ENCODE measurements around the gene GULP1. TPM values are rescaled to one million over a fixed set of nuclear protein-coding genes. Genes with fewer than 3 reads are reported as not detected.
A peak's percentile ranks its signal among the peaks of the same experiment; 100 is the strongest.

GULP1 gene
- total RNA-seq, 1 donor from 2014 or later = 57.2 TPM

GRCh38 chr2:188577231-188577630 lies 285.6 kb downstream of the GULP1 start:
- intact Hi-C loops (cut with DNase I) = no loop called here
- DNase-seq (ENCODE audit: extremely low spot score in 2 of 2) = no peak
- TF ChIP-seq CTCF (IDR thresholded peaks at IDR 0.05) (no peak), POLR2A (IDR thresholded peaks at IDR 0.05) (no peak), POLR2AphosphoS5 (IDR thresholded peaks at IDR 0.05; ENCODE audit: insufficient read depth in 1 of 2, low read depth in 1 of 2) (no peak)
- peak overlapping the region; percentile 80 for H3K27ac ChIP-seq
- H3K4me1 ChIP-seq = peaks cover 23% of the 10 kb centered on the region
- no peaks in the 10 kb centered on the region for H3K9me3 ChIP-seq
- no peaks in the 10 kb centered on the region for H3K27me3 ChIP-seq
- no peaks in the 10 kb centered on the region for H3K36me3 ChIP-seq
- no peak overlapping the region for H3K4me3 ChIP-seq

- DNase-seq (ENCODE audit: extremely low spot score in 2 of 2) = no peak
- TF ChIP-seq POLR2AphosphoS5 (IDR thresholded peaks at IDR 0.05; ENCODE audit: insufficient read depth in 1 of 2, low read depth in 1 of 2) (no peak), POLR2A (IDR thresholded peaks at IDR 0.05) (no peak), CTCF (IDR thresholded peaks at IDR 0.05) (no peak)
- intact Hi-C loops (cut with DNase I) = no loop called here
Measured at GRCh38 chr2:188580738-188581137, 289.1 kb downstream of the GULP1 start.

GRCh38 chr2:188582211-188582610 lies 290.5 kb downstream of the GULP1 start:
- intact Hi-C loops (cut with DNase I) = no loop called here
- no peaks in the 10 kb centered on the region for H3K36me3 ChIP-seq
- no peaks in the 10 kb centered on the region for H3K4me1 ChIP-seq
- no peaks in the 10 kb centered on the region for H3K27me3 ChIP-seq
- no peak overlapping the region for H3K27ac ChIP-seq
- DNase-seq (ENCODE audit: extremely low spot score in 2 of 2) = no peak
- no peak overlapping the region for H3K4me3 ChIP-seq
- H3K9me3 ChIP-seq = no peaks in the 10 kb centered on the region
- no peak for TF ChIP-seq POLR2A (IDR thresholded peaks at IDR 0.05)
- TF ChIP-seq CTCF (IDR thresholded peaks at IDR 0.05) = no peak

More at GRCh38 chr2:188580738-188581137, 289.1 kb downstream of the GULP1 start:
- no peaks in the 10 kb centered on the region for H3K36me3 ChIP-seq
- H3K9me3 ChIP-seq = no peaks in the 10 kb centered on the region
- no peak overlapping the region for H3K27ac ChIP-seq
- H3K4me3 ChIP-seq = no peak overlapping the region
- no peaks in the 10 kb centered on the region for H3K27me3 ChIP-seq
- H3K4me1 ChIP-seq = peaks cover 8% of the 10 kb centered on the region

GRCh38 chr2:188588235-188588634 lies 296.6 kb downstream of the GULP1 start:
- H3K9me3 ChIP-seq = no peaks in the 10 kb centered on the region
- no peak for DNase-seq (ENCODE audit: extremely low spot score in 2 of 2)
- H3K4me3 ChIP-seq = no peak overlapping the region
- H3K4me1 ChIP-seq = no peaks in the 10 kb centered on the region
- TF ChIP-seq POLR2AphosphoS5 (IDR thresholded peaks at IDR 0.05; ENCODE audit: insufficient read depth in 1 of 2, low read depth in 1 of 2) (no peak), CTCF (IDR thresholded peaks at IDR 0.05) (no peak), POLR2A (IDR thresholded peaks at IDR 0.05) (no peak)
- H3K27me3 ChIP-seq = no peaks in the 10 kb centered on the region
- no peak overlapping the region for H3K27ac ChIP-seq
- H3K36me3 ChIP-seq = no peaks in the 10 kb centered on the region
- intact Hi-C loops (cut with DNase I) = no loop called here

GRCh38 chr2:188596054-188596453 lies 304.4 kb downstream of the GULP1 start:
- no peaks in the 10 kb centered on the region for H3K36me3 ChIP-seq

More at GRCh38 chr2:188596054-188596453, 304.4 kb downstream of the GULP1 start:
- Histone ChIP-seq H3K9me3 (no peaks in the 10 kb centered on the region), H3K27me3 (no peaks in the 10 kb centered on the region), H3K27ac (no peak overlapping the region), H3K4me3 (no peak overlapping the region), H3K4me1 (no peaks in the 10 kb centered on the region)
- no peak for DNase-seq (ENCODE audit: extremely low spot score in 2 of 2)
- TF ChIP-seq POLR2A (IDR thresholded peaks at IDR 0.05) (no peak), CTCF (IDR thresholded peaks at IDR 0.05) (no peak), POLR2AphosphoS5 (IDR thresholded peaks at IDR 0.05; ENCODE audit: insufficient read depth in 1 of 2, low read depth in 1 of 2) (no peak)
- intact Hi-C loops (cut with DNase I) = no loop called here

Data from vagina (tissue), 2 donors.